Astrocyte of the cerebellum (primary cell): ENCODE results near the gene TSHZ2.

ENCODE experiments used
- DNase-seq: peaks from one replicate; pipeline ENCODE4 v3.0.0-alpha.2; 2011; ENCODE audit warnings: low read depth
- H3K4me3 ChIP-seq: 2 replicates; pipeline ENCODE4 v1.5.1; 2011; ENCODE audit warnings: mild to moderate bottlenecking, low read depth, low read length, moderate library complexity
- in situ Hi-C: cut with HindIII; loops from 2 replicates; pipeline ENCODE4 v1.10.0; 2017; ENCODE audit warnings: low sequenced_read_pairs
- TF ChIP-seq, protein P1 (sequence below): IDR thresholded peaks from 2 replicates; pipeline ENCODE4 v1.5.1; 2012; ENCODE audit warnings: low read length, low read depth, moderate library complexity, mild to moderate bottlenecking; ENCODE audit errors: missing control alignments

TSHZ2 gene

DNA sequence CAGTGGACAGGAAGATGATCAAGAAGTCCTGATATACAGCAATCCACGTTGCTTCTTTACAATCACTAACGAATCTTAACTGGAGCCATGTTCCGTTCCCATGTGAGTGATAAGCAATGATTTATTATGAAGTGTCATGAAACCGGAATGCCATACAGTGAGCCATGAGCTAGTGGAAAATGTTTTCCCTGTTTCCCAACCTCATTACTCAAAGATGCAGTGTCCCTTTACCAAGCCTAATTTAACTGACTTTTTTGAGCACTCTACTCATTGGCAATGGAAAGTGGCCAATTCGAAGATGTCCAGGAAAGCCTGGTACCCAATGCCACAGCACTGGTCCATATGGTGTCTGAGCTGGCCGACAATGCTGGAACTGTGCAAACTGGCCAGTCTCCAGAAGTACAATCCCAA lies 473.2 kb downstream of the TSHZ2 start:
- H3K4me3 ChIP-seq = no peak overlapping the region
- in situ Hi-C loops = no loop called here
- TF ChIP-seq, protein P1, sequence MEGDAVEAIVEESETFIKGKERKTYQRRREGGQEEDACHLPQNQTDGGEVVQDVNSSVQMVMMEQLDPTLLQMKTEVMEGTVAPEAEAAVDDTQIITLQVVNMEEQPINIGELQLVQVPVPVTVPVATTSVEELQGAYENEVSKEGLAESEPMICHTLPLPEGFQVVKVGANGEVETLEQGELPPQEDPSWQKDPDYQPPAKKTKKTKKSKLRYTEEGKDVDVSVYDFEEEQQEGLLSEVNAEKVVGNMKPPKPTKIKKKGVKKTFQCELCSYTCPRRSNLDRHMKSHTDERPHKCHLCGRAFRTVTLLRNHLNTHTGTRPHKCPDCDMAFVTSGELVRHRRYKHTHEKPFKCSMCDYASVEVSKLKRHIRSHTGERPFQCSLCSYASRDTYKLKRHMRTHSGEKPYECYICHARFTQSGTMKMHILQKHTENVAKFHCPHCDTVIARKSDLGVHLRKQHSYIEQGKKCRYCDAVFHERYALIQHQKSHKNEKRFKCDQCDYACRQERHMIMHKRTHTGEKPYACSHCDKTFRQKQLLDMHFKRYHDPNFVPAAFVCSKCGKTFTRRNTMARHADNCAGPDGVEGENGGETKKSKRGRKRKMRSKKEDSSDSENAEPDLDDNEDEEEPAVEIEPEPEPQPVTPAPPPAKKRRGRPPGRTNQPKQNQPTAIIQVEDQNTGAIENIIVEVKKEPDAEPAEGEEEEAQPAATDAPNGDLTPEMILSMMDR = no peak
- DNase-seq = no peak

DNA sequence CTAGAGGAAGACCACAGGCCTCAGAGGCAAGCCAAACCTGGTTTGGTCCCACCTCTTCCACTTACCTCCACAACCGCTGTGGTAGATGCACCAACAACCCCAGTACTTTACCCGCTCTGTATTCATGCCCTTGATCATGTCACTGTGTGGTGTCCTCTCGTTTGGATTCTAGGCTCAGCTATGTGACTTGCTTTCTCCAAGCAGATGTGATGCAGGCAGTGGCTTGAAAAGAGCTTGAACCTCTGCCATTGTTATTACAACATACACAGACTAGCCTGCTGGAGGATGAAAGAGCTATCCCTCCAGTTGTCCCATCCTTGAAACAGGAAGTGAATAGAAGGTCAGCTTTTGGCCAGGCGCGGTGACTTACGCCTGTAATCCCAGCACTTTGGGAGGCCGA lies 473.8 kb downstream of the TSHZ2 start:
- in situ Hi-C loops = no loop called here
- TF ChIP-seq, protein P1 = no peak
- H3K4me3 ChIP-seq = no peak overlapping the region
- no peak for DNase-seq

DNA sequence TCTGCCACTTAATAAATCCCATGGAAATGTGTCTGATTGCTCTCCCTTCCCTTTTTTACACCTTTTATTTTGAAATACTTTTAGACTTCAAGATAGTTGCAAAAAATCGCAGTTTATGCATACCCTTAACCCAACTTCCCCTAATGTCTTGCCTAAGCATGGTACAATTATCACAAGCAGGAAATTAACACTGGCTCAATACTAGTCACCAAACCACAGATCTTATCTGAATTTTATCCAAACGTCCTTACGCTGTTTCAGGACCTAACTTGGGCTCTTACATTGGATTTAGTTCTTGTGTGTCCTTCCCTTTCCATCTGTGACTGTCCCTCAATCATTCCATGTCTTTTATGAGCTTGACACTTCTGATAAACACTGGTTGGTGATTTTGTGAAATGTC lies 475.2 kb downstream of the TSHZ2 start:
- TF ChIP-seq, protein P1 = no peak
- no peak for DNase-seq
- H3K4me3 ChIP-seq = no peak overlapping the region
- in situ Hi-C loops = no loop called here

DNA sequence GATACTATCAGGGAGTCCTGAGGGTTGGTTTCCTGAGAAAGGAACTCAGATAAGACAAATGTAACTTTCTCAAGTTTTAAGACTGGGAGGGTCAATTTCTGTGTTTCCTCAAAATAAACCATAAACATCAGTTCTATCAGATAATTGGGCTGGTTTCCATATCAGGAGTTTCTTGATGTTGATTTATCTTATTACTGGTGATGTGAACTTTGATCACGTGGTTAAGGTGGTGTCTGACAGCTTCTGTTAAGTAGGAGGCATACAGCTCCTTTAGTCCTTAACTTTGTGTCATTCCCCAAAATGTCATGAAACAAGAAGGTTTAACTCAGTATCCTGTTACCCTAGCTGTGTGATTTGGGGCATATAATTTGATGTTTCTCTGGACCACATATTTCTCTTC lies 476.3 kb downstream of the TSHZ2 start:
- no peak for DNase-seq
- in situ Hi-C loops = no loop called here
- TF ChIP-seq, protein P1 = no peak
- no peak overlapping the region for H3K4me3 ChIP-seq

DNA sequence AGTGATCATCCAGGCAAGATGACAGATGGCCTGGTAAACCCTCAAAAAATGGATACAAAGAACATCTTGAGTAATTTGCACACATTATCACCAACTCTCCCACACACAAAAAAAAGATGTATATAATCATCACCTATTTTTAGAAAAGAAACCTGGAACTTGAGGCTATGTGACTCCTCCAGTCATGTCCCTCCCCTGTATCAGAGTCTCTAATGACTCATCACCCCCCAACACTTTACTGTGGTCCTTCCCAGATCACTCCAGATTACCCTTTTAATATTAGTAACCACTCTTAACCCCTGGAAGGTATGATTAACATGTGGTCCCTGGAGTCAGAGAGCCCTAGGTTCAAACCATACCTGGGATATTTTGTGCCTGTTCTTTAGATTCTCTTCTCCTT lies 476.7 kb downstream of the TSHZ2 start:
- TF ChIP-seq, protein P1 = no peak
- in situ Hi-C loops = no loop called here
- no peak for DNase-seq
- H3K4me3 ChIP-seq = no peak overlapping the region

DNA sequence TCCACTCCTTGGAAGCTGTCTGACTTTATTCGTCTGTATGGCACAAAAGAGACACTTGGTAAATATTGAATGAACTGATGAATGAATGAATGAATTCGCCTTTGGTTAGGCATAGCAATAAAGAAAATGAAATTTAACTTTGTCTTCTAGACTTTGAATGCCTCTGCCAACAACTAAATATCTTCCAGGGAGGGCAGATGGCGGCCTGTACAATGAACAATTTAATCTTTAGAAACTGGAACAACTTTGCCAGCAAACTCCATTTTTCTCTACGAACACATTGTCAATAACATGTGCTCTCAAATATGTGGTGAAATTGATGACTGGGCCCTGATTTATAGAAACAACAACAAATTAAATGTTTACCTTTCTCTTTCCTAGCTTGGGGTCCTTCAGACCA lies 480.9 kb downstream of the TSHZ2 start:
- TF ChIP-seq, protein P1 = no peak
- DNase-seq = no peak
- in situ Hi-C loops = no loop called here
- H3K4me3 ChIP-seq = no peak overlapping the region
